GM18526 (cell line): Measurements from ENCODE around the gene OR2H1.

Experiments used
- POLR2A ChIP-seq: IDR thresholded peaks from 3 replicates; pipeline ENCODE4 v1.6.1; 2011; ENCODE audit not compliant: insufficient read length; ENCODE audit errors: extremely low read depth

Gene OR2H1

GRCh38 chr6:29474996-29475395 is 18.0 kb downstream of the OR2H1 start:
- TF ChIP-seq POLR2A, result no peak

- TF ChIP-seq POLR2A, result no peak
Observed at GRCh38 chr6:29477923-29478450, 21.0 kb downstream of the OR2H1 start.

GRCh38 chr6:29478740-29479139 is 21.8 kb downstream of the OR2H1 start:
- TF ChIP-seq POLR2A, result no peak

GRCh38 chr6:29479560-29479959 is 22.6 kb downstream of the OR2H1 start:
- TF ChIP-seq POLR2A, result no peak

- TF ChIP-seq POLR2A, result no peak
Observed at GRCh38 chr6:29483186-29483585, 26.2 kb downstream of the OR2H1 start.

- no peak for TF ChIP-seq POLR2A
Observed at GRCh38 chr6:29483735-29484134, 26.8 kb downstream of the OR2H1 start.

- no peak for TF ChIP-seq POLR2A
Observed at GRCh38 chr6:29486577-29486976, 29.6 kb downstream of the OR2H1 start.

GRCh38 chr6:29487131-29487530 is 30.2 kb downstream of the OR2H1 start:
- no peak for TF ChIP-seq POLR2A

GRCh38 chr6:29487660-29488059 is 30.7 kb downstream of the OR2H1 start, which contains the start of gene MAS1L:
Gene MAS1L (minus strand): TSS chr6:29487956. CDS start chr6:29487902, 54 bp downstream.
- TF ChIP-seq POLR2A, result no peak

- TF ChIP-seq POLR2A, result no peak
Observed at GRCh38 chr6:29488874-29489273, 31.9 kb downstream of the OR2H1 start.

GRCh38 chr6:29489286-29489685 is 32.3 kb downstream of the OR2H1 start:
- no peak for TF ChIP-seq POLR2A

GRCh38 chr6:29490055-29490454 is 33.1 kb downstream of the OR2H1 start:
- TF ChIP-seq POLR2A, result no peak

- TF ChIP-seq POLR2A, result no peak
Observed at GRCh38 chr6:29490552-29490951, 33.6 kb downstream of the OR2H1 start.

- TF ChIP-seq POLR2A, result no peak
Observed at GRCh38 chr6:29491574-29491973, 34.6 kb downstream of the OR2H1 start.

- no peak for TF ChIP-seq POLR2A
Observed at GRCh38 chr6:29493261-29493660, 36.3 kb downstream of the OR2H1 start.

- TF ChIP-seq POLR2A, result no peak
Observed at GRCh38 chr6:29494131-29494530, 37.2 kb downstream of the OR2H1 start.

GRCh38 chr6:29495571-29495970 is 38.6 kb downstream of the OR2H1 start:
- TF ChIP-seq POLR2A, result no peak
